K562 (cell line): Measurements from ENCODE around the gene PEX11A. TPM values are rescaled to one million over a fixed set of nuclear protein-coding genes. Genes with fewer than 3 reads are reported as not detected.

ENCODE experiments used
- ATAC-seq: fragments of 200-7000 bp; cut with Tn5 transposase; 3 replicates; pipeline ENCODE4 v1.9.1; 2020; ENCODE audit warnings: moderate library complexity
- BruUV-seq: library from RNA; stranded (reverse); fragments of 400-500 nt; replicated peaks from 2 replicates; lab custom pipeline; 2021; lab: Mats Ljungman, UMichigan
- CTCF ChIA-PET: fragments of 300-600 bp; formaldehyde crosslinking; extraction: SDS; loops from one replicate; lab custom pipeline; 2021; ENCODE audit warnings: low intra/inter-chr PET ratio; lab: Yijun Ruan, JAX
- POLR2A ChIA-PET: fragments of 300-600, 350-650 bp; sonication (Branson Sonifier 250); formaldehyde crosslinking; extraction: SDS; loops from one replicate; lab custom pipeline; 2021; ENCODE audit warnings: antibody characterized with exemption, inconsistent platforms; lab: Yijun Ruan, JAX
- DNase-seq, 4 experiments: peaks; one replicate each; pipeline versions ENCODE4 v3.0.0 to v3.0.0-alpha.2; 2011 to 2018; ENCODE audit warnings: low spot score in 3 of 4, mixed read lengths in 3 of 4; ENCODE audit errors: extremely low read depth in 1 of 4
- FAIRE-seq: peaks from 2 replicates; lab custom pipeline; 2011; peaks lifted over from hg19 to GRCh38; lab: Jason Lieb, UNC
- H2AFZ ChIP-seq: 2 replicates; pipeline ENCODE4 v1.6.0; 2011; ENCODE audit warnings: low read depth, low read length, control low read depth, inconsistent platforms
- H3K27ac ChIP-seq: fragments of 200-600 bp; 3 replicates; pipeline ENCODE4 v1.8.0; 2011; ENCODE audit warnings: low read depth, mild to moderate bottlenecking, control low read depth, inconsistent platforms, low read length, moderate library complexity, mixed read lengths; ENCODE audit errors: extremely low read depth
- H3K27me3 ChIP-seq, 2 experiments: fragments of 300-600 bp in 1 of 2; 2 replicates in 1 of 2; 3 replicates in 1 of 2; pipeline versions ENCODE4 v1.6.0 to v1.8.0; 2011; ENCODE audit warnings: inconsistent platforms in 2 of 2, low read length in 2 of 2, mild to moderate bottlenecking in 1 of 2, mixed read lengths in 1 of 2, moderate library complexity in 1 of 2; ENCODE audit not compliant: control insufficient read depth in 2 of 2, insufficient read depth in 2 of 2
- H3K36me3 ChIP-seq: fragments of 300-600 bp; 3 replicates; pipeline ENCODE4 v1.8.0; 2011; ENCODE audit warnings: mild to moderate bottlenecking, low read length, inconsistent platforms; ENCODE audit not compliant: control insufficient read depth, insufficient read depth
- H3K4me1 ChIP-seq, 2 experiments: fragments of 200-600 bp in 1 of 2; replicated peaks in 1 of 2; 2 replicates in 1 of 2; 3 replicates in 1 of 2; pipeline versions ENCODE4 v1.5.1 to v1.8.0; 2011; ENCODE audit warnings: inconsistent platforms in 2 of 2, low read length in 2 of 2, mild to moderate bottlenecking in 1 of 2, mixed read lengths in 1 of 2, moderate library complexity in 1 of 2; ENCODE audit not compliant: control insufficient read depth in 2 of 2, insufficient read depth in 2 of 2
- H3K4me2 ChIP-seq: 2 replicates; pipeline ENCODE4 v1.6.1; 2011; ENCODE audit warnings: low read length, control low read depth, inconsistent platforms, mixed read lengths; ENCODE audit not compliant: insufficient read depth
- H3K4me3 ChIP-seq: fragments of 200-600 bp; sonication (generic), shearing (Covaris generic); 2 replicates; pipeline ENCODE4 v1.5.1; 2016; ENCODE audit warnings: control low read depth, inconsistent platforms
- H3K79me2 ChIP-seq: fragments of 200-600 bp; 3 replicates; pipeline ENCODE4 v1.8.0; 2011; ENCODE audit warnings: low read length, inconsistent platforms; ENCODE audit not compliant: control insufficient read depth, insufficient read depth
- H3K9ac ChIP-seq, 2 experiments: 2 replicates each; pipeline versions ENCODE4 v1.6.0 to v1.6.1; 2011; ENCODE audit warnings: low read depth in 2 of 2, low read length in 2 of 2, control low read depth in 1 of 2, inconsistent platforms in 1 of 2, mild to moderate bottlenecking in 1 of 2, mixed read lengths in 1 of 2; ENCODE audit not compliant: insufficient read depth in 1 of 2
- H3K9me1 ChIP-seq: one replicate; pipeline ENCODE4 v1.6.0; 2011; ENCODE audit warnings: inconsistent platforms, mild to moderate bottlenecking, low read length, moderate library complexity; ENCODE audit not compliant: control insufficient read depth, insufficient read depth
- H3K9me3 ChIP-seq: replicated peaks from 2 replicates; pipeline ENCODE4 v1.5.1; 2011; ENCODE audit warnings: low read depth, low read length, inconsistent platforms; ENCODE audit not compliant: control insufficient read depth, insufficient read depth
- H4K20me1 ChIP-seq: replicated peaks from 2 replicates; pipeline ENCODE4 v1.6.1; 2011; ENCODE audit warnings: low read length, inconsistent platforms, mixed read lengths; ENCODE audit not compliant: control insufficient read depth, insufficient read depth
- CREM ChIP-seq: IDR thresholded peaks from 2 replicates; pipeline ENCODE4 v1.6.1; 2014; ENCODE audit warnings: antibody characterized with exemption, low read depth
- CTBP1 ChIP-seq: fragments of 450-650 bp; IDR thresholded peaks from 2 replicates; pipeline ENCODE4 v1.6.1; 2016; ENCODE audit warnings: borderline replicate concordance
- NCOR1 ChIP-seq: fragments of 450-650 bp; IDR thresholded peaks from 2 replicates; pipeline ENCODE4 v1.6.1; 2016; ENCODE audit warnings: mild to moderate bottlenecking, moderate library complexity
- SNRNP70 ChIP-seq: fragments of 200-400 bp; formaldehyde crosslinking; optimal IDR thresholded peaks from 2 replicates; pipeline ENCODE3; 2017; ENCODE audit warnings: low read depth, low read length
- ZNF347 ChIP-seq: fragments of 450-650 bp; formaldehyde crosslinking; IDR thresholded peaks from 2 replicates; pipeline ENCODE4 v1.4.0; 2020; ENCODE audit warnings: low read depth, mild to moderate bottlenecking, moderate library complexity
- WGBS: fragments of 100-300 bp; shearing (Covaris generic); methylation state at CpG from one replicate; pipeline ENCODE4 v1.1.6; 2016; ENCODE audit warnings: low coverage, mixed read lengths; ENCODE audit not compliant: insufficient coverage; ENCODE audit errors: missing lambda C conversion rate; 5-methylcytosine and 5-hydroxymethylcytosine counted together
- in situ Hi-C: fragments of 300-500 bp; cut with MboI; formaldehyde crosslinking; loops from 4 replicates; pipeline ENCODE4 v1.15.0; 2018; ENCODE audit warnings: inconsistent platforms, mixed read lengths
- intact Hi-C: fragments of 100-400 bp; cut with micrococcal nuclease; formaldehyde crosslinking; loops from 2 replicates; pipeline ENCODE4 v1.14.2; 2022
- polyA plus RNA-seq, 8 experiments: library from polyadenylated mRNA; depleted of rRNA in 4 of 8; stranded (reverse) in 5 of 8; unstranded in 3 of 8; fragments of >200 nt; fragmentation: Nextera tagmentation in 2 of 8; fragmentation: Illumina TruSeq in 1 of 8; extraction: Ambion mirVana in 2 of 8; extraction: Trizol in 1 of 8; gene quantifications; 2 replicates each; pipeline versions ENCODE4 v1.2.1 to v1.2.3, GENCODE V29; 2011 to 2014; ENCODE audit warnings: inconsistent platforms in 1 of 8, missing spikeins in 1 of 8
- total RNA-seq, 7 experiments: library from RNA; depleted of rRNA in 6 of 7; stranded (reverse); fragments of >200 nt in 6 of 7; fragmentation: Illumina TruSeq in 2 of 7; extraction: Trizol in 2 of 7; gene quantifications; 2 replicates each; pipeline versions ENCODE4 v1.2.1 to v1.2.3, GENCODE V29; 2011 to 2021; ENCODE audit warnings: low replicate concordance in 1 of 7
- TF ChIP-seq, protein P1 (sequence below): sonication (generic); formaldehyde crosslinking; IDR thresholded peaks from 2 replicates; pipeline ENCODE4 v1.5.0; 2020; ENCODE audit warnings: missing genetic modification reagents
- TF ChIP-seq, protein P2 (sequence below), 3 experiments: IDR thresholded peaks in 2 of 3; conservative IDR thresholded peaks in 1 of 3; 2 replicates each; pipeline ENCODE4 v1.5.1; 2011 to 2012; ENCODE audit warnings: low read length in 3 of 3, mild to moderate bottlenecking in 3 of 3, control low read depth in 2 of 3, improper control_type of control experiment in 1 of 3, inconsistent platforms in 1 of 3, low read depth in 1 of 3, mixed read lengths in 1 of 3, moderate library complexity in 1 of 3; ENCODE audit not compliant: insufficient read depth in 2 of 3
- TF ChIP-seq, protein P3 (sequence below): fragments of 450-650 bp; IDR thresholded peaks from 2 replicates; pipeline ENCODE4 v1.6.1; 2016
- TF ChIP-seq, protein P4 (sequence below): IDR thresholded peaks from 2 replicates; pipeline ENCODE4 v1.6.1; 2011; ENCODE audit warnings: borderline replicate concordance, low read depth, mild to moderate bottlenecking, moderate library complexity, low read length; ENCODE audit not compliant: insufficient read depth, poor library complexity, severe bottlenecking

PEX11A gene
- total and polyA plus RNA-seq, 9 of the 15 experiments (the other 6 are each of a cell fraction or from before 2014, with no cell fraction given), result not detected

DNA sequence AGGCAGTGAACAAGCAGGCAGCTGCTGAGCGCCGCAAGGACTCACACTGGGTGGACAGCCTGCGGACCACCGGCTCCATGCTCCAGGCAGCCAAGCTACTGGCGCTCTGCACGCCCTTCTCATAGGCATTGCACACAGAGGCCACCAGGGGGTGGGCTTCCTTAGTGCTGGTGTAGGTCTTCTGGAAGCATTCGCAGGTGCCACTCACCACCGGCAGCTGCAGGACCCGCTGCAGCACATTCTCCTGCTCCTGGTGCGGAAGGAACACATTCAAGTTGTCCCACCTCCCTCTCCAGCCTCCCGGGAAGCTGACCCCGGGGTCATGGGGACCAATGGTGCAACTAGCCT, 17.4 kb downstream of the PEX11A start:
- in situ Hi-C loops (no loop called here), intact Hi-C loops (no loop called here)
- no peak overlapping the region for H3K9ac ChIP-seq
- H3K9me1 ChIP-seq, result no peaks in the 10 kb centered on the region
- H3K27me3 ChIP-seq, result peaks cover 22 to 59% of the 10 kb centered on the region in 2 experiments
- DNase-seq (peak; percentile 74 to 79 (median 78)), FAIRE-seq (peak; percentile 74), ATAC-seq (peak; percentile 96)
- peaks cover 0 to 11% of the 10 kb centered on the region in 2 experiments; a peak in 3 of 5 replicates for H3K4me1 ChIP-seq
- H3K4me3 ChIP-seq, result no peak overlapping the region
- H2AFZ ChIP-seq, result no peak overlapping the region
- no peaks in the 10 kb centered on the region for H3K79me2 ChIP-seq
- H4K20me1 ChIP-seq, result peaks cover 2% of the 10 kb centered on the region; the same call in 1 of the 2 replicates
- no peaks in the 10 kb centered on the region for H3K36me3 ChIP-seq
- no peaks in the 10 kb centered on the region for H3K9me3 ChIP-seq
- POLR2A ChIA-PET, result interaction anchor here (0.5 to 0.7 kb wide), 2 partner anchors 219 to 422 kb away, joined by 3 read pairs; no protein-coding TSS in a partner anchor
- 3% methylated on average over 12 of the region's 12 CpGs for WGBS
- no peak overlapping the region for H3K4me2 ChIP-seq
- no TSS peak for BruUV-seq
- CTCF ChIA-PET, result interaction anchor here (1.3 kb wide), 1 partner anchor 215 kb away, joined by 3 read pairs; no protein-coding TSS in a partner anchor
- H3K27ac ChIP-seq, result no peak overlapping the region
- TF ChIP-seq CTBP1 (peak; percentile 33; the same call in 1 of the 2 replicates), SNRNP70 (no peak), ZNF347 (CRISPR knock-in tag) (no peak), NCOR1 (no peak), CREM (peak; percentile 46; the same call in 1 of the 2 replicates)
- TF ChIP-seq, protein P1, sequence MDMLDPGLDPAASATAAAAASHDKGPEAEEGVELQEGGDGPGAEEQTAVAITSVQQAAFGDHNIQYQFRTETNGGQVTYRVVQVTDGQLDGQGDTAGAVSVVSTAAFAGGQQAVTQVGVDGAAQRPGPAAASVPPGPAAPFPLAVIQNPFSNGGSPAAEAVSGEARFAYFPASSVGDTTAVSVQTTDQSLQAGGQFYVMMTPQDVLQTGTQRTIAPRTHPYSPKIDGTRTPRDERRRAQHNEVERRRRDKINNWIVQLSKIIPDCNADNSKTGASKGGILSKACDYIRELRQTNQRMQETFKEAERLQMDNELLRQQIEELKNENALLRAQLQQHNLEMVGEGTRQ (CRISPR knock-in tag), result no peak
- TF ChIP-seq, protein P2, sequence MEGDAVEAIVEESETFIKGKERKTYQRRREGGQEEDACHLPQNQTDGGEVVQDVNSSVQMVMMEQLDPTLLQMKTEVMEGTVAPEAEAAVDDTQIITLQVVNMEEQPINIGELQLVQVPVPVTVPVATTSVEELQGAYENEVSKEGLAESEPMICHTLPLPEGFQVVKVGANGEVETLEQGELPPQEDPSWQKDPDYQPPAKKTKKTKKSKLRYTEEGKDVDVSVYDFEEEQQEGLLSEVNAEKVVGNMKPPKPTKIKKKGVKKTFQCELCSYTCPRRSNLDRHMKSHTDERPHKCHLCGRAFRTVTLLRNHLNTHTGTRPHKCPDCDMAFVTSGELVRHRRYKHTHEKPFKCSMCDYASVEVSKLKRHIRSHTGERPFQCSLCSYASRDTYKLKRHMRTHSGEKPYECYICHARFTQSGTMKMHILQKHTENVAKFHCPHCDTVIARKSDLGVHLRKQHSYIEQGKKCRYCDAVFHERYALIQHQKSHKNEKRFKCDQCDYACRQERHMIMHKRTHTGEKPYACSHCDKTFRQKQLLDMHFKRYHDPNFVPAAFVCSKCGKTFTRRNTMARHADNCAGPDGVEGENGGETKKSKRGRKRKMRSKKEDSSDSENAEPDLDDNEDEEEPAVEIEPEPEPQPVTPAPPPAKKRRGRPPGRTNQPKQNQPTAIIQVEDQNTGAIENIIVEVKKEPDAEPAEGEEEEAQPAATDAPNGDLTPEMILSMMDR (IDR thresholded peaks at IDR 0.05 in 2 of 3, conservative IDR thresholded peaks at IDR 0.05 in 1 of 3; ENCODE audit: insufficient read depth in 2 of 3, low read depth in 1 of 3, low read length in 3 of 3), result peak; percentile 75 to 86 (median 78)
- TF ChIP-seq, protein P3, sequence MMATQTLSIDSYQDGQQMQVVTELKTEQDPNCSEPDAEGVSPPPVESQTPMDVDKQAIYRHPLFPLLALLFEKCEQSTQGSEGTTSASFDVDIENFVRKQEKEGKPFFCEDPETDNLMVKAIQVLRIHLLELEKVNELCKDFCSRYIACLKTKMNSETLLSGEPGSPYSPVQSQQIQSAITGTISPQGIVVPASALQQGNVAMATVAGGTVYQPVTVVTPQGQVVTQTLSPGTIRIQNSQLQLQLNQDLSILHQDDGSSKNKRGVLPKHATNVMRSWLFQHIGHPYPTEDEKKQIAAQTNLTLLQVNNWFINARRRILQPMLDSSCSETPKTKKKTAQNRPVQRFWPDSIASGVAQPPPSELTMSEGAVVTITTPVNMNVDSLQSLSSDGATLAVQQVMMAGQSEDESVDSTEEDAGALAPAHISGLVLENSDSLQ, result peak; percentile 58; the same call in 1 of the 2 replicates
- TF ChIP-seq, protein P4, sequence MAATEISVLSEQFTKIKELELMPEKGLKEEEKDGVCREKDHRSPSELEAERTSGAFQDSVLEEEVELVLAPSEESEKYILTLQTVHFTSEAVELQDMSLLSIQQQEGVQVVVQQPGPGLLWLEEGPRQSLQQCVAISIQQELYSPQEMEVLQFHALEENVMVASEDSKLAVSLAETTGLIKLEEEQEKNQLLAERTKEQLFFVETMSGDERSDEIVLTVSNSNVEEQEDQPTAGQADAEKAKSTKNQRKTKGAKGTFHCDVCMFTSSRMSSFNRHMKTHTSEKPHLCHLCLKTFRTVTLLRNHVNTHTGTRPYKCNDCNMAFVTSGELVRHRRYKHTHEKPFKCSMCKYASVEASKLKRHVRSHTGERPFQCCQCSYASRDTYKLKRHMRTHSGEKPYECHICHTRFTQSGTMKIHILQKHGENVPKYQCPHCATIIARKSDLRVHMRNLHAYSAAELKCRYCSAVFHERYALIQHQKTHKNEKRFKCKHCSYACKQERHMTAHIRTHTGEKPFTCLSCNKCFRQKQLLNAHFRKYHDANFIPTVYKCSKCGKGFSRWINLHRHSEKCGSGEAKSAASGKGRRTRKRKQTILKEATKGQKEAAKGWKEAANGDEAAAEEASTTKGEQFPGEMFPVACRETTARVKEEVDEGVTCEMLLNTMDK, result peak; percentile 57
